GM18867 (cell line): ENCODE results near the gene ESM1.
"Not testable (repeated sequence)": the region's sequence is repeated elsewhere in the genome, so short reads cannot be mapped to it uniquely, and the experiment has no call there.

Experiments used
- ATAC-seq: cut with Tn5 transposase; IDR thresholded peaks from one replicate; pipeline ENCODE4 v1.9.1; 2021; ENCODE audit warnings: mild to moderate bottlenecking, moderate library complexity; ENCODE audit not compliant: unreplicated experiment

Gene ESM1

GRCh38 chr5:54985301-54986268 is at the start of gene ESM1:
TSS of gene ESM1 (minus strand) at chr5:54985593. CDS start at chr5:54985517, 76 bp downstream.
- no peak for ATAC-seq

- no peak for ATAC-seq
These were observed 48.2 kb upstream of the ESM1 start for GRCh38 chr5:55033568-55033967.

DNA sequence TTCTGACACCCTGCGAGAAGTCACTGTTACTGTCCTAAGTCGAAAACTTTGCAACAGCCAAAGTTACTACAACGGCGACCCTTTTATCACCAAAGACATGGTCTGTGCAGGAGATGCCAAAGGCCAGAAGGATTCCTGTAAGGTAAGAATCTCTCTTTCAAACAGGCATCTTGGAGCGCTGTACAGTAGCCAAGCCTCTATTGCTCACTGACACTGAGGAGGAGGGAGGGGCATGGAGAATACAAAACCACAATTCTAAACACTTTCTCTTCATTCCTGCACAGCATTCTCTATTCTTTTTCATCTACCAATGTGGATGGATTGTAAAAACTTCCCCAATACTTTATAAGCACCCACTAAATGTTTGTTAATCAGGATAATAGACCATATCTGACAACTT is 46.1 kb upstream of the ESM1 start:
- ATAC-seq, result no peak

DNA sequence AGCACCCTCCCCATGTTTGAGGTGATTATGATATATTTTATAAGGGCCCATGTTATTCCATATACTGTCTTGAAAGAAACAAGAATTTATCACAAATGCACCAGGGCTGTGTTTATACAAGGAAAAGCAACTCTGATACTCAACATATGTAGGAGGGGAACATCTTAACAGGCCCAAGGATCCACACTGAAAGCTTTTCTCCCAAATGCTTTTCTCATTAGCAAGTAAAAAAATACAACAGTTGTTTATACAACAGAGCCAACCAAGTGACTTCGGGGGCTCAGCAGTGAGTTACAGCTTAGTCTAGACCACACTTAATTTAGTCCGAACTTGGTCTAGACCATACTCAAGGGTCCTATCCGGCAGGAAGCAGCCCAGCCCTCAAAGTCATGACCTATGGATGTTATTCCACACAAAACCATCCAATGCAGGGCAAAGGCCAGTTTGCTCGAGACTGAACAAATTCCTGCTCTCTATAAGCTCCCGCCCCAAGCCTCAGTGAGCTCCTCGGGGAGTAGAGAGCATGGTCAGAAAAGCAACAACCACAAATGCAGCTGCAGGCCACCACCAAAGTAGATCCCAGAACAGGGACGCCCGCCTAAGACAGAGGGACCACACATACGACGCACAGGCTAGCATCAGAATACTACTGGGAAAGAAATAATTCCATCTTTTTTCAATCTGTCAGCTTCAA is 45.4 kb upstream of the ESM1 start:
- no peak for ATAC-seq

- ATAC-seq, result no peak
These were observed 44.8 kb upstream of the ESM1 start for GRCh38 chr5:55030220-55030619.

- no peak for ATAC-seq
These were observed 42.2 kb upstream of the ESM1 start for GRCh38 chr5:55027595-55027994.

DNA sequence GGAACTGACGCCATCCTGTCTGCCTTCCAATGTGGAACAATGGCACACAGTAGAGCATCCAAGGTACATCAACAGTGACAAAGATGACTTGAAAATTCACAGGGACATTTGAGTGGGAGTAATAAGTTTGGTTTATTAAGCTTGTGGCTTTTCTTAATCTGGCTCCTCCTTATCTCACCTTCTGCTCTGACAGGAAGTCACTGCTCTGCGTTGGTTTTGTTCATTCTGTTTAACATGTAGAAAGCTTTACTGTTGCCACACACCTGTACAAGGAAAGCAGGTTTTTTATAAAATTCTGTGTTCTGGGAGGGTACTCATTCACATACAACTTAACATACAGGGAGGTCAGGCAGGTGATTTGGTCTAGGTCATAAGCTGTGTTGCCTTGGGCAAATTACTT is 37.1 kb upstream of the ESM1 start:
- ATAC-seq, result no peak

DNA sequence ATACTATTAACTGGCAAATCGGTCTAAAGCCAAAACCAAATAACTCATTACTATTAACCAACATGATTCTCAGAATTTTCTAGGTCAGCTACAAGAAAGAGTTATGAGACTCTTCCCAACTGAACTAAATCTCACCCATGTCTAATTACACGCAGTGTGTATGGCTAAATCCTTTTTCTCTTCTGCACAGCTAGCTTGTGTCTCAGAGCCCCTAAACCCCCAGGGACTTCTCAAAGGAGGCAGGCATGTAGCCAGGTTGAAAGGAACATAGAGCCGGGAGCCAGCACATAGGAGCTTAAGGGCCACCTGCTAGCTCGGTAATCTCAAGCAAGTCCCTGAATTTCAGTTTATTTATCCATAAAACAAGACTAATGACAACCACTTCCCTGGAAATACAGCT is 36.4 kb upstream of the ESM1 start:
- ATAC-seq, result no peak

- ATAC-seq, result no peak
These were observed 36.0 kb upstream of the ESM1 start for GRCh38 chr5:55021410-55021809.

- not testable (repeated sequence) for ATAC-seq
These were observed 24.8 kb upstream of the ESM1 start for GRCh38 chr5:55010149-55010548.

DNA sequence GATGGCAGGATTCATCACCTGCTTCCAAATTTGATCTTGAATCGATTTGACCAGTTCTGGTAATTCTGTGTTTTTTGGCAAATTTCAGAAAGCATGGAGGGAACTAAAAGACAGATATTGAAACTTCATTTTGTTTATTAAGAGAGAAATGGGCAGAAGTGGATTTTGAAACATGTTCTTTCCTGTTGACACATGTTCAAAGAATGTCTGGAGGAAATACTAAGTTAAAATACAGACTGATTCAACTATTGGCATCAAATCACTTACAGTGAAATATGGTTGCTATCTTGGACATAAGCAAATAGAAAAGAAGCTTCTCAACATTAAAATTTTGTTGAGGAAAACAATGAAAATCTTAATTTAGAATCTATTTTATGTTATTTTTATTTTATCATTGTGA is 19.3 kb upstream of the ESM1 start:
- no peak for ATAC-seq

DNA sequence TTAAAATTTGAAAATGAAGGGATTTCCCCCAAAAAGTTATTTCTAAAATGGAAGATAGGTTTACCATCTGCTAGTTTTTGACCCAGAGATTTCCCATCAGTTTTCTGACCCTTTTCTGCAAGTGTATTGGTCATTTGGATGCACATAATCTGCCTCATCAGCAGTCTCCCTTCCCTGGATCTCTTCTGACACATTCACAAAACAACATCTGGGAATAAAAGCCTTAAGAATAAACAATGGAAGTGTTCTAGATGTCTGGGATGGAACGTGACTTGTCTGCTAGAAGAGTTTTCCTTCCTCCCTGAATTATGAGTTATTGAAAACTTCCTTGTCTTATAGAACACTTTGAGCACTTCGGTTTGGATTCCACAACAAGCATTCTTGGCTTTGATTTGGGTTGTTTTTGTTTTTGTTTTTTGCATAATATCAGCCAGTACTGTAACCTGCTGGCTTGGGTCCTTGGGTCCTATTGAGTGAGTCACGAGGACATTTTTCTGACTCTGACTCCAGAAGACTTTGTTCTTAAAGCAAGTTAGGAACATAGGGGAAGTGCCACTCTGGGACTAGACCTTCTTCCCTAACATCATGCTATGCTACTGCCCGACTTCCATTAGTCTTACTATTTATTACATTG is 18.2 kb upstream of the ESM1 start:
- no peak for ATAC-seq

- ATAC-seq, result not testable (repeated sequence)
These were observed 16.8 kb upstream of the ESM1 start for GRCh38 chr5:55002166-55002565.

DNA sequence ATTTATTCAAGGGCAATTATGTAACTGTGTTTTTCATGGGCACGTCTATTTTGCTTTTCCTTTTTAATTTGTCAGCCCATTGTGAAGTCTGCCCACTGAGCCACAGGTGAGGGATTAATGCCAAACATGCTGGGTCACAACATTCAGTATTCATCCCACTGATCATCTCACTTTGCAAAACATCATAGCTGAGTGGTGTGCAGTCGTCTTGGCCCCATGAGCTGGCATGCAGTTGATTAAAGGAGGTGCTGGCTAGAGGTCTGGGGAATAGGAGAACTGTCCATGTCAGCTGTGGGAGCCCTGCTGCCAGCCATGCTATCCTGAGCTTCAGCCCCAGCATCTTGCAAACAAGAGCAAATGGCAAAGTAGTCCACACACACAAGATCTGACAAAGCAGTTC is 11.7 kb upstream of the ESM1 start:
- ATAC-seq, result no peak

GRCh38 chr5:54996466-54996865 is 11.1 kb upstream of the ESM1 start:
- no peak for ATAC-seq

- no peak for ATAC-seq
These were observed 9.8 kb upstream of the ESM1 start for GRCh38 chr5:54995168-54995567.

- ATAC-seq, result no peak
These were observed 9.2 kb upstream of the ESM1 start for GRCh38 chr5:54994628-54995027.

DNA sequence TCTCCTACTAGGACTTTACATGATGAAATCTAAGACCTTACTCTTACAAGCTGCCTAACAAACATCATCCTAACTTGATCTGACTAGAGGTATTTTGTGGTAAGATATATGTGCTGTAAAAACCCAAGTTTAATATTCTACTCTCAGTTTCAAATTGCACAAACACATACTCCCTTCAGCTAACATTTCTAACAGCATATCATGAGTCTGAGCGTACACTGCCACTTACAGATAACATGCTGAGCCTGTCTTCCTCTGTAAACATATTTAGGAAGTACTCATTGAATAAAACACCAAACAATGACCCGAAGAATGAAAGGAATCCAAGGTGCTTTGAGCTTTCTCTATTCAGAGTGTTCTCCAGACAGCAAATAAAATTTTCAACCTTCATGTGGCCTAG is 7.9 kb upstream of the ESM1 start:
- ATAC-seq, result no peak

DNA sequence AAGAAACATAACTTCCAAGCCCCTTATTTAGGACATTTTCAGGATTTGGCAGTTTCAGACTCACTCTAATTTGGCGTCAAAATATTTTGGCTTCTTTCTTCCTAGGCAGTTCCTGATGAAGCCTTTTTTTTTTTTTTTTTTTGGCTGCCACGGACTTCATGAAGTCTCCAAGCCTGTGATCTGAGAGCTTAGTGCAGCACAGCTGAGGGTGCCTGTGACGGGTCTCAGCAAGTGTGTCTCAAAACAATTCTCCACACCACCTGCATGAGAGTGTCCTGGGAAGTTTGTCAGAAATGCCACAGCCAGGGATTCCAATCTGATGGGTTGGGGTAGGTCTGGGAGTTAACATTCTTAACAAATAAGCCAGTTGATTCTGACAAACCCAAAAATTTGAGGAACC is 6.0 kb upstream of the ESM1 start:
- ATAC-seq, result no peak

- no peak for ATAC-seq
These were observed 5.5 kb upstream of the ESM1 start for GRCh38 chr5:54990841-54991258.

- no peak for ATAC-seq
These were observed 3.4 kb upstream of the ESM1 start for GRCh38 chr5:54988817-54989216.

GRCh38 chr5:54988218-54988617 is 2.8 kb upstream of the ESM1 start:
- ATAC-seq, result no peak
